ENCODE measurements around the gene NAA80. TPM values are rescaled to one million over a fixed set of nuclear protein-coding genes. Genes with fewer than 3 reads are reported as not detected.
A peak's percentile ranks its signal among the peaks of the same experiment; 100 is the strongest.

NAA80 gene
- total RNA-seq, 1 donor from 2014 or later: 9.4 TPM

DNA sequence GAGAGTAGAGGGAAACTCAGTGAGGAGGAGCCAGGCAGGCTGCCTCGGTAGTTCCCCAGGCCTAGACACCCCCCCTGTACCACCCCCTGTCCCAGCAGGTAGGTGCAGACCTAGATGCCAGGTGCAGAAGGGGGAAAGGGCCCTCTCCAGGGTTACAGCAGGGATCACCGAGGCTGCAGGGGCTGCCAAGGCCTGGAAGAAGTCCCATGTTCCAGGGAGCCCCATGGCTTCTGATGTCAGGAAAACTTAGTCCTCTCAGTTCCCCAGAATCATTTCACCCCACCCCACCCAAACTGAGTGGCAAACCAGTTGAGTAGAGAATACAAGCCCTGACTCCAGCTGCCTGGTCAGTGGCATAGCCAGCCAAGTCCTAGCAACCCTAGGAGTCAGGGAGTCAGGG lies 37.7 kb downstream of the NAA80 start:
- H3K27me3 Mint-ChIP-seq: no peaks in the 10 kb centered on the region
- H3K4me3 Mint-ChIP-seq (ENCODE audit: low read depth): peak overlapping the region; percentile 56
- peak overlapping the region; percentile 96 for H3K27ac Mint-ChIP-seq
- DNase-seq (ENCODE audit: low spot score, unreplicated experiment): no peak
- H3K36me3 Mint-ChIP-seq (ENCODE audit: insufficient read depth): peaks cover 10% of the 10 kb centered on the region
- no peaks in the 10 kb centered on the region for H3K9me3 Mint-ChIP-seq (ENCODE audit: low read depth)
- no peak for TF ChIP-seq CTCF (IDR thresholded peaks at IDR 0.05; ENCODE audit: unreplicated experiment)
- H3K4me1 Mint-ChIP-seq (ENCODE audit: low read depth): peaks cover 47% of the 10 kb centered on the region

GRCh38 chr3:50260942-50261441 lies 38.2 kb downstream of the NAA80 start:
- Mint-ChIP-seq H3K9me3 (ENCODE audit: low read depth) (no peaks in the 10 kb centered on the region), H3K4me3 (ENCODE audit: low read depth) (peak overlapping the region; percentile 56), H3K4me1 (ENCODE audit: low read depth) (peaks cover 46% of the 10 kb centered on the region), H3K27me3 (no peaks in the 10 kb centered on the region), H3K36me3 (ENCODE audit: insufficient read depth) (peaks cover 11% of the 10 kb centered on the region), H3K27ac (peak overlapping the region; percentile 96)
- no peak for DNase-seq (ENCODE audit: low spot score, unreplicated experiment)
- TF ChIP-seq CTCF (IDR thresholded peaks at IDR 0.05; ENCODE audit: unreplicated experiment): no peak

GRCh38 chr3:50260027-50260941 lies 38.9 kb downstream of the NAA80 start:
- H3K27ac Mint-ChIP-seq: peak overlapping the region; percentile 96

DNA sequence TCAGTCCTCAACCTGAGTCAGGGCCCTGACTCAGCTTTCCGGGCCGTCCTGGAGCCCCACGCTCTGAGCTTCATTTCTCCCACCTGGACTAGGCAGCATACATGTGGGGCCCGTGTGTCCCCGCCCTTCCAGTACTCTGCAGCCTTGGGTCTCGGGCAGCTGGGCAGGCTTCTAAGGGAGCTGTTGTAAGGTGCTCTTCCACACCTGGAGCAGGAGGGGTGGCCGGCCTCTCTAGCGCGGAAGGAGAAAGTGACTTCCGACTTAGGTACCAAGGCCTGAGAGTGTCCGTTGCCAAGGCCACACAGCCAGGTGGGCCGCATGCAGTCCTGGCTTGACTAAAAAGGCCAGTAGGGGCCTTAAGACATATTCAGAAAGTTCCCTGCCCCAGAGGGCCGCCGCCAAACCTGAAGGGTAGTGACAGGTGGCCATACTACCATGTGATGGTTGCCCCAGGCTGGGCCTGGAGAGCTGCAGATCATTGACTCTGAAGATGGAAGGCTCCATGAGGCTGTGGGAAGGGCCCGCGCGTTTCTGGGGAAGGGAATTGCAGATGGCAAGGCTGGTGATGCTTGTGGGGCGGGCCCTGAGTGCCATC lies 39.7 kb downstream of the NAA80 start:
- Mint-ChIP-seq H3K4me1 (ENCODE audit: low read depth) (peaks cover 38% of the 10 kb centered on the region), H3K4me3 (ENCODE audit: low read depth) (no peak overlapping the region), H3K9me3 (ENCODE audit: low read depth) (no peaks in the 10 kb centered on the region), H3K36me3 (ENCODE audit: insufficient read depth) (peaks cover 11% of the 10 kb centered on the region), H3K27me3 (no peaks in the 10 kb centered on the region), H3K27ac (peak overlapping the region; percentile 87)
- DNase-seq (ENCODE audit: low spot score, unreplicated experiment): no peak
- no peak for TF ChIP-seq CTCF (IDR thresholded peaks at IDR 0.05; ENCODE audit: unreplicated experiment)

More at GRCh38 chr3:50260027-50260941, 38.9 kb downstream of the NAA80 start:
- peak; percentile 99 for TF ChIP-seq CTCF (IDR thresholded peaks at IDR 0.05; ENCODE audit: unreplicated experiment)
- peaks cover 42% of the 10 kb centered on the region for H3K4me1 Mint-ChIP-seq (ENCODE audit: low read depth)
- no peaks in the 10 kb centered on the region for H3K27me3 Mint-ChIP-seq
- peak; percentile 95 for DNase-seq (ENCODE audit: low spot score, unreplicated experiment)
- H3K36me3 Mint-ChIP-seq (ENCODE audit: insufficient read depth): peaks cover 11% of the 10 kb centered on the region
- H3K4me3 Mint-ChIP-seq (ENCODE audit: low read depth): peak overlapping the region; percentile 56
- no peaks in the 10 kb centered on the region for H3K9me3 Mint-ChIP-seq (ENCODE audit: low read depth)

- no peak overlapping the region for H3K4me3 Mint-ChIP-seq (ENCODE audit: low read depth)
- H3K27ac Mint-ChIP-seq: peak overlapping the region; percentile 87
- TF ChIP-seq CTCF (IDR thresholded peaks at IDR 0.05; ENCODE audit: unreplicated experiment): no peak
- peaks cover 33% of the 10 kb centered on the region for H3K4me1 Mint-ChIP-seq (ENCODE audit: low read depth)
- no peaks in the 10 kb centered on the region for H3K27me3 Mint-ChIP-seq
- no peaks in the 10 kb centered on the region for H3K9me3 Mint-ChIP-seq (ENCODE audit: low read depth)
- peaks cover 11% of the 10 kb centered on the region for H3K36me3 Mint-ChIP-seq (ENCODE audit: insufficient read depth)
- no peak for DNase-seq (ENCODE audit: low spot score, unreplicated experiment)
Observed at GRCh38 chr3:50258979-50259378, 40.2 kb downstream of the NAA80 start.
